HepG2 (cell line): ENCODE results near the gene CPNE1. TPM values are rescaled to one million over a fixed set of nuclear protein-coding genes. Genes with fewer than 3 reads are reported as not detected.

ENCODE experiments used
- ATAC-seq: fragments of 200-7000 bp; cut with Tn5 transposase; 3 replicates; pipeline ENCODE4 v1.9.1; 2020; ENCODE audit warnings: mild to moderate bottlenecking, moderate library complexity
- BruUV-seq: library from RNA; stranded (reverse); fragments of 400-500 nt; replicated peaks from 2 replicates; lab custom pipeline; 2021; lab: Mats Ljungman, UMichigan
- CTCF ChIA-PET: fragments of 300-600 bp; formaldehyde crosslinking; extraction: SDS; loops from one replicate; lab custom pipeline; 2021; ENCODE audit warnings: low total read pairs, inconsistent platforms, low intra/inter-chr PET ratio; lab: Yijun Ruan, JAX
- POLR2A ChIA-PET: fragments of 350-600 bp; sonication (Branson Sonifier 250); formaldehyde crosslinking; loops from one replicate; lab custom pipeline; 2020; ENCODE audit warnings: antibody characterized with exemption, inconsistent platforms; lab: Yijun Ruan, JAX
- DNase-seq: peaks from one replicate; pipeline ENCODE4 v3.0.0-alpha.2; 2015; ENCODE audit warnings: low spot score
- FAIRE-seq: peaks from 3 replicates; lab custom pipeline; 2011; peaks lifted over from hg19 to GRCh38; lab: Jason Lieb, UNC
- H2AFZ ChIP-seq: one replicate; pipeline ENCODE4 v1.6.1; 2011; ENCODE audit warnings: low read length, inconsistent platforms
- H3K27ac ChIP-seq: fragments of 300-600 bp; 3 replicates; pipeline ENCODE4 v1.8.0; 2011; ENCODE audit warnings: mixed run types, mild to moderate bottlenecking, mixed read lengths, low read length, inconsistent platforms; ENCODE audit not compliant: insufficient read depth; ENCODE audit errors: extremely low read length
- H3K27me3 ChIP-seq, 2 experiments: fragments of 200-600 bp in 1 of 2; 2 replicates in 1 of 2; 3 replicates in 1 of 2; pipeline versions ENCODE4 v1.6.0 to v1.8.0; 2011; ENCODE audit warnings: low read length in 2 of 2, mild to moderate bottlenecking in 2 of 2, moderate library complexity in 2 of 2, inconsistent platforms in 1 of 2; ENCODE audit not compliant: insufficient read depth in 2 of 2, control insufficient read depth in 1 of 2
- H3K36me3 ChIP-seq, 2 experiments: fragments of 200-600 bp in 1 of 2; replicated peaks in 1 of 2; 2 replicates in 1 of 2; 3 replicates in 1 of 2; pipeline versions ENCODE4 v1.5.1 to v1.8.0; 2011; ENCODE audit warnings: low read length in 2 of 2, inconsistent platforms in 1 of 2; ENCODE audit not compliant: insufficient read depth in 2 of 2, control insufficient read depth in 1 of 2
- H3K4me1 ChIP-seq: 2 replicates; pipeline ENCODE4 v1.5.1; 2012; ENCODE audit warnings: low read length, inconsistent platforms; ENCODE audit not compliant: insufficient read depth
- H3K4me2 ChIP-seq: 2 replicates; pipeline ENCODE4 v1.6.0; 2011; ENCODE audit warnings: low read depth, low read length, inconsistent platforms
- H3K4me3 ChIP-seq, 3 experiments: fragments of 200-600 bp in 1 of 3; sonication (generic), shearing (Covaris generic) in 1 of 3; replicated peaks in 1 of 3; 2 replicates each; pipeline ENCODE4 v1.5.1; 2011 to 2016; ENCODE audit warnings: low read length in 3 of 3, inconsistent platforms in 2 of 3, low read depth in 2 of 3, mild to moderate bottlenecking in 2 of 3, control low read depth in 1 of 3, mixed read lengths in 1 of 3; ENCODE audit not compliant: insufficient read depth in 1 of 3
- H3K79me2 ChIP-seq: one replicate; pipeline ENCODE4 v1.6.1; 2011; ENCODE audit warnings: low read length, inconsistent platforms; ENCODE audit not compliant: insufficient read depth
- H3K9ac ChIP-seq: 2 replicates; pipeline ENCODE4 v1.6.0; 2011; ENCODE audit warnings: mild to moderate bottlenecking, low read depth, low read length, inconsistent platforms; ENCODE audit not compliant: insufficient read depth
- H3K9me3 ChIP-seq: 2 replicates; pipeline ENCODE4 v1.5.1; 2012; ENCODE audit warnings: mild to moderate bottlenecking, low read length
- H4K20me1 ChIP-seq: 2 replicates; pipeline ENCODE4 v1.6.0; 2011; ENCODE audit warnings: inconsistent platforms, mild to moderate bottlenecking, low read length, moderate library complexity; ENCODE audit not compliant: insufficient read depth
- EZH2 ChIP-seq: conservative IDR thresholded peaks from 2 replicates; pipeline ENCODE4 v1.6.1; 2012; ENCODE audit warnings: mild to moderate bottlenecking, low read depth, low read length, moderate library complexity
- FLYWCH1 ChIP-seq: sonication (generic); formaldehyde crosslinking; IDR thresholded peaks from 2 replicates; pipeline ENCODE4 v1.8.1; 2023; ENCODE audit warnings: mild to moderate bottlenecking, missing genetic modification reagents
- NCOR1 ChIP-seq: fragments of 200-600 bp; sonication (generic); IDR thresholded peaks from 2 replicates; pipeline ENCODE4 v1.7.0; 2017; ENCODE audit warnings: antibody characterized with exemption, low read length, borderline replicate concordance
- NFKBIZ ChIP-seq: IDR thresholded peaks from 2 replicates; pipeline ENCODE4 v1.6.1; 2018; ENCODE audit warnings: missing genetic modification reagents, missing compliant biosample characterization
- NR2F2 ChIP-seq: IDR thresholded peaks from 2 replicates; pipeline ENCODE4 v1.6.1; 2012; ENCODE audit warnings: low read depth, inconsistent platforms, borderline replicate concordance
- POLR2AphosphoS2 ChIP-seq: IDR thresholded peaks from 2 replicates; pipeline ENCODE4 v1.6.1; 2011; ENCODE audit warnings: low read depth, low read length, improper control_type of control experiment
- POLR2AphosphoS5 ChIP-seq: IDR thresholded peaks from 2 replicates; pipeline ENCODE4 v1.6.1; 2012; ENCODE audit warnings: low read depth, low read length
- POLR2G ChIP-seq: fragments of 200-400 bp; formaldehyde crosslinking; IDR thresholded peaks from 2 replicates; pipeline ENCODE4 v1.6.1; 2018; ENCODE audit warnings: mild to moderate bottlenecking, low read depth, low read length, moderate library complexity
- RBM22 ChIP-seq: fragments of 200-400 bp; formaldehyde crosslinking; optimal IDR thresholded peaks from 2 replicates; pipeline ENCODE3; 2017; ENCODE audit warnings: mild to moderate bottlenecking, low read length, moderate library complexity
- SOX5 ChIP-seq: IDR thresholded peaks from 2 replicates; pipeline ENCODE4 v1.6.1; 2016; ENCODE audit warnings: borderline replicate concordance
- WIZ ChIP-seq: sonication (generic); formaldehyde crosslinking; IDR thresholded peaks from 2 replicates; pipeline ENCODE4 v1.5.1; 2020; ENCODE audit warnings: mild to moderate bottlenecking, missing genetic modification reagents
- ZNF607 ChIP-seq: sonication (generic); formaldehyde crosslinking; IDR thresholded peaks from 2 replicates; pipeline ENCODE4 v1.5.1; 2020; ENCODE audit warnings: missing genetic modification reagents, mild to moderate bottlenecking, borderline replicate concordance
- WGBS: methylation state at CpG from one replicate; pipeline ENCODE4 v1.1.6; 2017; ENCODE audit warnings: low lambda C conversion rate; 5-methylcytosine and 5-hydroxymethylcytosine counted together
- in situ Hi-C: cut with HindIII; loops from 2 replicates; pipeline ENCODE4 v1.10.0; 2017; ENCODE audit warnings: low pct_unique_long_range_greater_than_20kb; ENCODE audit not compliant: extremely low pct_ligation_motif_present
- intact Hi-C: fragments of 100-400 bp; cut with micrococcal nuclease; formaldehyde crosslinking; loops from one replicate; pipeline ENCODE4 v1.10.0; 2022; ENCODE audit not compliant: unreplicated experiment
- polyA plus RNA-seq, 8 experiments: library from polyadenylated mRNA; depleted of rRNA in 3 of 8; stranded (reverse) in 7 of 8; unstranded in 1 of 8; fragments of >200 nt; fragmentation: Illumina TruSeq in 4 of 8; extraction: Trizol in 4 of 8; gene quantifications; 2 replicates each; pipeline versions ENCODE4 v1.2.1 to v1.2.3, GENCODE V29; 2011 to 2016; ENCODE audit warnings: low read depth in 4 of 8, missing spikeins in 1 of 8, mixed read lengths in 1 of 8; ENCODE audit not compliant: insufficient read depth in 1 of 8
- total RNA-seq, 5 experiments: library from RNA; depleted of rRNA; stranded (reverse); fragments of >200 nt; fragmentation: Illumina TruSeq; extraction: Trizol; gene quantifications; 2 replicates each; pipeline ENCODE4 v1.2.3, GENCODE V29; 2016; ENCODE audit warnings: low read depth in 1 of 5
- TF ChIP-seq, protein P1 (sequence below): sonication (generic); formaldehyde crosslinking; IDR thresholded peaks from 2 replicates; pipeline ENCODE4 v1.8.0; 2022; ENCODE audit warnings: mild to moderate bottlenecking, missing genetic modification reagents, borderline replicate concordance
- TF ChIP-seq, protein P2 (sequence below): sonication (generic); formaldehyde crosslinking; IDR thresholded peaks from 2 replicates; pipeline ENCODE4 v1.8.1; 2023; ENCODE audit warnings: mild to moderate bottlenecking, missing genetic modification reagents, borderline replicate concordance
- TF ChIP-seq, protein P3 (sequence below): sonication (generic); formaldehyde crosslinking; IDR thresholded peaks from 2 replicates; pipeline ENCODE4 v1.5.0; 2020; ENCODE audit warnings: mild to moderate bottlenecking, low read depth, missing genetic modification reagents, borderline replicate concordance
- TF ChIP-seq, protein P4 (sequence below): sonication (generic); formaldehyde crosslinking; conservative IDR thresholded peaks from 2 replicates; pipeline ENCODE4 v1.5.0; 2020; ENCODE audit warnings: missing genetic modification reagents
- TF ChIP-seq, protein P5 (sequence below): sonication (generic); formaldehyde crosslinking; IDR thresholded peaks from 2 replicates; pipeline ENCODE4 v1.4.0; 2020; ENCODE audit warnings: mild to moderate bottlenecking, missing genetic modification reagents

The CPNE1 gene
- total and polyA plus RNA-seq, 2 of the 13 experiments (the other 11 are each of a cell fraction or from before 2014, with no cell fraction given): 408 to 431 TPM

DNA sequence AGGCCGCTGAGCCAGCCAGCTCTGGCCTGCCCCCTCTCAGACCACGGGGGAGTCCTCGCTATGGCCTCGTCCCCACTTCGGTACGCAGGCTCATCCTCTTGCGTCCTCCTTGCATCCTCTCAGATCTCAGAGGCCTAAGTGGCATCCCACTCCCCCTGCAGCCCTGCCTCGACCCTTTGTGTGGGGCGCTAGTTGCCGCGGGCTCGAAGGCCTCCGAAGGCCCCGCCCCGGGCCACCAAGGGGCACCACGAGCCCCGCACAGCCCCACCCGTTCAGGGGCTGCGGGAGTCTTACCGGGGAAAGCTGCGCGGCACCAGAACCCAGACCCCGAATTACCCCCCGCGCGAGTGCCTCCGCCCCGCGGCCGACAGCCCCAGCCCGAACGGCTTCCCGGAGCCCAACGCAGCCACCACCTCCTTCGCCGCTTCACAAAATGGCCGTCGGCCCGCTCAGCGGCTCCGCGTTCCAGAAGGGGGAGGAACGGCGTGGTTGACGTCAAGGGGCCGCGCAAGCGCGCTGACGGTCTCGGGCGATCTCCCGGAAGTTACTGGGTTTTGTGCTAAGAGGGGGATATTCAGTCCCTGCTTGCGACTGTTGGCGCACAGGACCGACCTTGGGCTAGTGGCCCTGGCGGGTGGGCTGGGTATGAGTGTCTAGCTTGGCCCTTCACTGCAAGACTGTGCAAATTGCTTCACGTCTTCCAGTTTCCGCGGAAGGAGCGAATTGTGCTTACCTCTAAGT is at the start of gene CPNE1, which contains the start of gene RBM12 (continued):
- TF ChIP-seq, protein P1, sequence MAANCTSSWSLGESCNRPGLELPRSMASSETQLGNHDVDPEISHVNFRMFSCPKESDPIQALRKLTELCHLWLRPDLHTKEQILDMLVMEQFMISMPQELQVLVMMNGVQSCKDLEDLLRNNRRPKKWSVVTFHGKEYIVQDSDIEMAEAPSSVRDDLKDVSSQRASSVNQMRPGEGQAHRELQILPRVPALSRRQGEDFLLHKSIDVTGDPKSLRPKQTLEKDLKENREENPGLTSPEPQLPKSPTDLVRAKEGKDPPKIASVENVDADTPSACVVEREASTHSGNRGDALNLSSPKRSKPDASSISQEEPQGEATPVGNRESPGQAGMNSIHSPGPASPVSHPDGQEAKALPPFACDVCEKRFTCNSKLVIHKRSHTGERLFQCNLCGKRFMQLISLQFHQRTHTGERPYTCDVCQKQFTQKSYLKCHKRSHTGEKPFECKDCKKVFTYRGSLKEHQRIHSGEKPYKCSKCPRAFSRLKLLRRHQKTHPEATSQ: peak; percentile 71; the same call in 1 of the 2 replicates
- TF ChIP-seq, all 625 proteins: peak for 473

DNA sequence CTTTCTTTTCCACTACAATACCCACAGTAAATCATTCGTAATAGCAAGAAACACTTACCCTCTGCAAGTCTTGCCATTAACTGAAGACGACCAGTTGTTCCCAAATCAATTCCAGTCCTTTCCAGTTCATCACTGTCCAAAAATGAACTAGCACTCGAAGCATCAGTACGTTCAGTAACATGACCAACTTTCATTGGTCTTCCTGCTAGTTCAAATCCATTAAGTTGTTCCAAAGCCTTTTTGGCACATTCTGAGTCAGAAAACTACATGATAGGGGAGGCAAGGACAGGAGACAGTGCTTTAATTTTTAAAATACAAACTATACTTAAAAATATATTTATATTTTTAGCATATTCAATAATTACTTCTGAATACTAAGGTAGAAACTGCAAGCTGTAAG is 49.4 kb upstream of the CPNE1 start:
- ATAC-seq (no peak), FAIRE-seq (no peak), DNase-seq (no peak)
- no peak overlapping the region for H3K4me3 ChIP-seq
- WGBS: 98% methylated on average over 4 of the region's 4 CpGs
- H3K27ac ChIP-seq: no peak overlapping the region
- ChIA-PET CTCF (no interaction called here), POLR2A (interaction anchor here (0.7 to 23.6 kb wide), 7 partner anchors 11 to 173 kb away, joined by 3 to 319 read pairs (median 6); partner anchors contain the start of genes NFS1, PHF20, RBM39 and ROMO1)
- in situ Hi-C loops: no loop called here
- H3K27me3 ChIP-seq: no peaks in the 10 kb centered on the region
- BruUV-seq: no TSS peak
- no peaks in the 10 kb centered on the region; the same call in 1 of the 2 replicates for H3K4me1 ChIP-seq
- H4K20me1 ChIP-seq: peaks cover 98% of the 10 kb centered on the region
- no peak overlapping the region for H3K4me2 ChIP-seq
- H3K36me3 ChIP-seq: peaks cover 64 to 94% of the 10 kb centered on the region in 2 experiments
- no peak overlapping the region for H3K9ac ChIP-seq
- peaks cover 90% of the 10 kb centered on the region for H3K79me2 ChIP-seq
- H3K9me3 ChIP-seq: no peaks in the 10 kb centered on the region
- intact Hi-C loops: no loop called here
- H2AFZ ChIP-seq: no peak overlapping the region
- peak; percentile 63; the same call in 1 of the 2 replicates for TF ChIP-seq POLR2AphosphoS2
- no peak for TF ChIP-seq NR2F2
- no peak for TF ChIP-seq WIZ (CRISPR knock-in tag)
- TF ChIP-seq, protein P2, sequence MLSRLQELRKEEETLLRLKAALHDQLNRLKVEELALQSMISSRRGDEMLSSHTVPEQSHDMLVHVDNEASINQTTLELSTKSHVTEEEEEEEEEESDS (CRISPR knock-in tag): no peak
- TF ChIP-seq RBM22: peak; percentile 74
- TF ChIP-seq, protein P3, sequence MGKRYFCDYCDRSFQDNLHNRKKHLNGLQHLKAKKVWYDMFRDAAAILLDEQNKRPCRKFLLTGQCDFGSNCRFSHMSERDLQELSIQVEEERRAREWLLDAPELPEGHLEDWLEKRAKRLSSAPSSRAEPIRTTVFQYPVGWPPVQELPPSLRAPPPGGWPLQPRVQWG: no peak
- TF ChIP-seq, protein P4, sequence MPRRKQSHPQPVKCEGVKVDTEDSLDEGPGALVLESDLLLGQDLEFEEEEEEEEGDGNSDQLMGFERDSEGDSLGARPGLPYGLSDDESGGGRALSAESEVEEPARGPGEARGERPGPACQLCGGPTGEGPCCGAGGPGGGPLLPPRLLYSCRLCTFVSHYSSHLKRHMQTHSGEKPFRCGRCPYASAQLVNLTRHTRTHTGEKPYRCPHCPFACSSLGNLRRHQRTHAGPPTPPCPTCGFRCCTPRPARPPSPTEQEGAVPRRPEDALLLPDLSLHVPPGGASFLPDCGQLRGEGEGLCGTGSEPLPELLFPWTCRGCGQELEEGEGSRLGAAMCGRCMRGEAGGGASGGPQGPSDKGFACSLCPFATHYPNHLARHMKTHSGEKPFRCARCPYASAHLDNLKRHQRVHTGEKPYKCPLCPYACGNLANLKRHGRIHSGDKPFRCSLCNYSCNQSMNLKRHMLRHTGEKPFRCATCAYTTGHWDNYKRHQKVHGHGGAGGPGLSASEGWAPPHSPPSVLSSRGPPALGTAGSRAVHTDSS (CRISPR knock-in tag): no peak
- TF ChIP-seq SOX5: no peak
- no peak for TF ChIP-seq NFKBIZ (CRISPR knock-in tag)
- no peak for TF ChIP-seq FLYWCH1 (CRISPR knock-in tag)
- TF ChIP-seq POLR2AphosphoS5: peak; percentile 51
- TF ChIP-seq, protein P5, sequence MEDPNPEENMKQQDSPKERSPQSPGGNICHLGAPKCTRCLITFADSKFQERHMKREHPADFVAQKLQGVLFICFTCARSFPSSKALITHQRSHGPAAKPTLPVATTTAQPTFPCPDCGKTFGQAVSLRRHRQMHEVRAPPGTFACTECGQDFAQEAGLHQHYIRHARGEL: no peak
- no peak for TF ChIP-seq EZH2
- 0 out of 2 replicates have a peak, but pooled peaks have one; percentile 43 for TF ChIP-seq POLR2G
- 0 out of 2 replicates have a peak, but pooled peaks have one; percentile 38 for TF ChIP-seq ZNF607
- TF ChIP-seq NCOR1: no peak
